ENCODE results near the gene BTLA.

BTLA gene

DNA sequence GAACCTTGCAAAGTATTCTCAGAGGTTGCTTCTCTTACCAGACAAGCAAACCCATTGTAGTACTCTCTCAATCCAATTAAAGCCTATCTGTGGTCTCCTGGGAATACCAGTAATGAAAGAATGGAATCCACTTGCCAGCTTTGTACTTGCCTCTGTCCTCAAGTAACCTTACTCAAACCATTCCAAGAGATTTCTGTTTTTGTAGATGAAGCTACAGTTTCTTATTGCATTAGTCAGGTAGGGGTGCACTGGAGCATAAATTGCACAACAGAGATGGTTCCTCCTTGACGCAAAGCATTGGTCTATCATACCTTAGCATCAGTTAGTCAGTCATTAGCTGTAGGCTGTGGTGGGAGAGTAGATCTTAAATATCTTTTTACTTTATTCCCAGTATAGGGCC lies 52.9 kb downstream of the BTLA start:
- H3K79me2 ChIP-seq (ENCODE audit: low read length) = no peaks in the 10 kb centered on the region
- H3K27me3 ChIP-seq (ENCODE audit: low read depth, low read length) = no peaks in the 10 kb centered on the region
- TF ChIP-seq, protein P1, sequence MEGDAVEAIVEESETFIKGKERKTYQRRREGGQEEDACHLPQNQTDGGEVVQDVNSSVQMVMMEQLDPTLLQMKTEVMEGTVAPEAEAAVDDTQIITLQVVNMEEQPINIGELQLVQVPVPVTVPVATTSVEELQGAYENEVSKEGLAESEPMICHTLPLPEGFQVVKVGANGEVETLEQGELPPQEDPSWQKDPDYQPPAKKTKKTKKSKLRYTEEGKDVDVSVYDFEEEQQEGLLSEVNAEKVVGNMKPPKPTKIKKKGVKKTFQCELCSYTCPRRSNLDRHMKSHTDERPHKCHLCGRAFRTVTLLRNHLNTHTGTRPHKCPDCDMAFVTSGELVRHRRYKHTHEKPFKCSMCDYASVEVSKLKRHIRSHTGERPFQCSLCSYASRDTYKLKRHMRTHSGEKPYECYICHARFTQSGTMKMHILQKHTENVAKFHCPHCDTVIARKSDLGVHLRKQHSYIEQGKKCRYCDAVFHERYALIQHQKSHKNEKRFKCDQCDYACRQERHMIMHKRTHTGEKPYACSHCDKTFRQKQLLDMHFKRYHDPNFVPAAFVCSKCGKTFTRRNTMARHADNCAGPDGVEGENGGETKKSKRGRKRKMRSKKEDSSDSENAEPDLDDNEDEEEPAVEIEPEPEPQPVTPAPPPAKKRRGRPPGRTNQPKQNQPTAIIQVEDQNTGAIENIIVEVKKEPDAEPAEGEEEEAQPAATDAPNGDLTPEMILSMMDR (IDR thresholded peaks at IDR 0.05; ENCODE audit: low read depth, low read length) = no peak
- TF ChIP-seq EZH2phosphoT487 (IDR thresholded peaks at IDR 0.05; ENCODE audit: low read depth) = no peak
- H3K4me1 ChIP-seq (ENCODE audit: low read length) = no peaks in the 10 kb centered on the region
- no peak overlapping the region for H3K9ac ChIP-seq (ENCODE audit: low read length)
- H3K4me3 ChIP-seq (ENCODE audit: low read length) = no peak overlapping the region
- H3K4me2 ChIP-seq (ENCODE audit: low read length) = no peak overlapping the region
- no peak overlapping the region for H2AFZ ChIP-seq (ENCODE audit: low read depth, low read length)
- no peaks in the 10 kb centered on the region; the same call in 1 of the 2 replicates for H3K9me3 ChIP-seq (ENCODE audit: insufficient read depth, low read length)
- no peaks in the 10 kb centered on the region for H4K20me1 ChIP-seq (ENCODE audit: insufficient read depth, low read length)
- H3K36me3 ChIP-seq (replicated peaks; ENCODE audit: low read depth, low read length) = no peaks in the 10 kb centered on the region
- H3K27ac ChIP-seq (ENCODE audit: low read length) = no peak overlapping the region

DNA sequence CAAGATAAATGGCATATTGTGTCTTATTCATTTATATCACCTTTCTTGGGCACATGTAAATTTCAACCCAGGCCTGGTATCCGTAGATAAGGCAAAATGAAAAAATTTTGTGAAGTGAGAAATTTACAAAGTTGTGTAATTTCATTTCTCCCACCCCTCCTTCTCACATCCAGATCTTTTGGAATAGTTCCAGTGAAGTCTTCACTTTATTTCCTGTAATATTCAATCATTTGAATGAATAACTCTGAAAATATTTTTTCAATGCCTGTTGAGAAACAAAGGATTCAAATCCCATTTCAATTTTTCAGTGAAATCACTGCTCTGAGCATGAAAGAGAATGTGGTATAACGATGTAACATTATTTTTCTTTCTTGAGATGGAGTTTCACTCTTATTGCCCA lies 53.4 kb downstream of the BTLA start:
- Histone ChIP-seq H3K36me3 (replicated peaks; ENCODE audit: low read depth, low read length) (no peaks in the 10 kb centered on the region), H3K27ac (ENCODE audit: low read length) (no peak overlapping the region), H3K4me3 (ENCODE audit: low read length) (no peak overlapping the region), H3K9me3 (ENCODE audit: insufficient read depth, low read length) (no peaks in the 10 kb centered on the region; the same call in 1 of the 2 replicates), H2AFZ (ENCODE audit: low read depth, low read length) (no peak overlapping the region), H3K4me1 (ENCODE audit: low read length) (no peaks in the 10 kb centered on the region), H4K20me1 (ENCODE audit: insufficient read depth, low read length) (no peaks in the 10 kb centered on the region), H3K9ac (ENCODE audit: low read length) (no peak overlapping the region), H3K4me2 (ENCODE audit: low read length) (no peak overlapping the region), H3K27me3 (ENCODE audit: low read depth, low read length) (no peaks in the 10 kb centered on the region), H3K79me2 (ENCODE audit: low read length) (no peaks in the 10 kb centered on the region)
- no peak for TF ChIP-seq EZH2phosphoT487 (IDR thresholded peaks at IDR 0.05; ENCODE audit: low read depth)
- TF ChIP-seq, protein P1 (IDR thresholded peaks at IDR 0.05; ENCODE audit: low read depth, low read length) = no peak

- no peaks in the 10 kb centered on the region for H3K27me3 ChIP-seq (ENCODE audit: low read depth, low read length)
- no peak overlapping the region; the same call in 1 of the 2 replicates for H3K9ac ChIP-seq (ENCODE audit: low read length)
- no peaks in the 10 kb centered on the region for H3K9me3 ChIP-seq (ENCODE audit: insufficient read depth, low read length)
- peaks cover 5% of the 10 kb centered on the region; the same call in 1 of the 2 replicates for H3K4me1 ChIP-seq (ENCODE audit: low read length)
- peak overlapping the region; percentile 13 for H3K4me3 ChIP-seq (ENCODE audit: low read length)
- no peak overlapping the region for H3K27ac ChIP-seq (ENCODE audit: low read length)
- no peaks in the 10 kb centered on the region for H3K79me2 ChIP-seq (ENCODE audit: low read length)
- no peaks in the 10 kb centered on the region for H4K20me1 ChIP-seq (ENCODE audit: insufficient read depth, low read length)
- no peak for TF ChIP-seq EZH2phosphoT487 (IDR thresholded peaks at IDR 0.05; ENCODE audit: low read depth)
- TF ChIP-seq, protein P1 (IDR thresholded peaks at IDR 0.05; ENCODE audit: low read depth, low read length) = peak; percentile 65
- H3K4me2 ChIP-seq (ENCODE audit: low read length) = peak overlapping the region; percentile 32
- H3K36me3 ChIP-seq (replicated peaks; ENCODE audit: low read depth, low read length) = no peaks in the 10 kb centered on the region
- H2AFZ ChIP-seq (ENCODE audit: low read depth, low read length) = peak overlapping the region; percentile 87
Observed at GRCh38 chr3:112437146-112438022, 61.9 kb downstream of the BTLA start.

- no peaks in the 10 kb centered on the region for H4K20me1 ChIP-seq (ENCODE audit: insufficient read depth, low read length)
- no peaks in the 10 kb centered on the region for H3K27me3 ChIP-seq (ENCODE audit: low read depth, low read length)
- no peak for TF ChIP-seq EZH2phosphoT487 (IDR thresholded peaks at IDR 0.05; ENCODE audit: low read depth)
- TF ChIP-seq, protein P1 (IDR thresholded peaks at IDR 0.05; ENCODE audit: low read depth, low read length) = no peak
- no peak overlapping the region for H3K27ac ChIP-seq (ENCODE audit: low read length)
- H3K9ac ChIP-seq (ENCODE audit: low read length) = no peak overlapping the region
- no peak overlapping the region for H3K4me3 ChIP-seq (ENCODE audit: low read length)
- H3K36me3 ChIP-seq (replicated peaks; ENCODE audit: low read depth, low read length) = no peaks in the 10 kb centered on the region
- H3K4me2 ChIP-seq (ENCODE audit: low read length) = no peak overlapping the region
- no peaks in the 10 kb centered on the region for H3K79me2 ChIP-seq (ENCODE audit: low read length)
- H2AFZ ChIP-seq (ENCODE audit: low read depth, low read length) = no peak overlapping the region
- peaks cover 14% of the 10 kb centered on the region for H3K4me1 ChIP-seq (ENCODE audit: low read length)
- no peaks in the 10 kb centered on the region for H3K9me3 ChIP-seq (ENCODE audit: insufficient read depth, low read length)
Observed at GRCh38 chr3:112429960-112430359, 69.3 kb downstream of the BTLA start.
